ENCODE data around the gene PDCL2. TPM values are rescaled to one million over a fixed set of nuclear protein-coding genes. Genes with fewer than 3 reads are reported as not detected.
"Not testable (repeated sequence)": the region's sequence is repeated elsewhere in the genome, so short reads cannot be mapped to it uniquely, and the experiment has no call there.

The PDCL2 gene
- total RNA-seq, 2 donors from 2014 or later = not detected

DNA sequence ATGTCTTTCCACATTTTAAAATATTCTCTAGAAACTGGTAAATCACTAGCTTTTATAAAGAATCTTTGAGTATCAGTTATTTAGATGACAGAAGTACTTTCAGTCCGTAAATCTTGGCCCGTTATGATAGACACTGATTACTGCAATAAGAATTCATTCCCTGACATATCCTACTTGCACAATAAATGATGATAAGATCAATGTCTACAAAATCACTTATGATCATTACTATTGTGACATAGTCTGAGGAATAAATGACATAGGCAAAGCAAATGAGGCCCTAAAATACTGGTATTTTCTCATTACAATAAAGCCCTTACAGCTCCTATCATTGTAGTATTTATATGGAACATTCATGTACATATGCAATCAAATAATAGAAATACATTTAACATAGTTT, 6.6 kb upstream of the PDCL2 start:
- ATAC-seq (ENCODE audit: insufficient number of reproducible peaks, low FRiP score, low read depth) (no peak), DNase-seq (ENCODE audit: low spot score) (no peak)
- TF ChIP-seq, protein P1, sequence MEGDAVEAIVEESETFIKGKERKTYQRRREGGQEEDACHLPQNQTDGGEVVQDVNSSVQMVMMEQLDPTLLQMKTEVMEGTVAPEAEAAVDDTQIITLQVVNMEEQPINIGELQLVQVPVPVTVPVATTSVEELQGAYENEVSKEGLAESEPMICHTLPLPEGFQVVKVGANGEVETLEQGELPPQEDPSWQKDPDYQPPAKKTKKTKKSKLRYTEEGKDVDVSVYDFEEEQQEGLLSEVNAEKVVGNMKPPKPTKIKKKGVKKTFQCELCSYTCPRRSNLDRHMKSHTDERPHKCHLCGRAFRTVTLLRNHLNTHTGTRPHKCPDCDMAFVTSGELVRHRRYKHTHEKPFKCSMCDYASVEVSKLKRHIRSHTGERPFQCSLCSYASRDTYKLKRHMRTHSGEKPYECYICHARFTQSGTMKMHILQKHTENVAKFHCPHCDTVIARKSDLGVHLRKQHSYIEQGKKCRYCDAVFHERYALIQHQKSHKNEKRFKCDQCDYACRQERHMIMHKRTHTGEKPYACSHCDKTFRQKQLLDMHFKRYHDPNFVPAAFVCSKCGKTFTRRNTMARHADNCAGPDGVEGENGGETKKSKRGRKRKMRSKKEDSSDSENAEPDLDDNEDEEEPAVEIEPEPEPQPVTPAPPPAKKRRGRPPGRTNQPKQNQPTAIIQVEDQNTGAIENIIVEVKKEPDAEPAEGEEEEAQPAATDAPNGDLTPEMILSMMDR (IDR thresholded peaks at IDR 0.05) = no peak

DNA sequence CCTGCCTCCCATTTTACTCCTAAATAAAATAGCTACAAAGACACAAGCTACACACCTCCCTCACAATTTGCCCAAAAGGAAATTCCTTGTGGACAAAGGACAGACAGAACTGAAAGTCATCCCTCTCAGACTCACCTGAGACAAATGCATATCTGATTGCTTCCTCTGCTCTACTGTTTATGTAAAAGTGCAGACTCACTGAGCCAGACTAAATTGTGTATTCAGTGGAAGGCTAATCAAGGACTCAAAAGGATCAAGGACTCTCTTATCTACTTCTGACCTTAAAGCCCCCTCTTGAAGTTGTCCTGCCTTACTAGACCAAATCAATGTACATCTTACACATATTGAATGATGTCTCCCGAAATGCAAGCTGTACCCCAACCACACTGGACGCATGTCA, 3.9 kb downstream of the PDCL2 start:
- H3K9me3 ChIP-seq = peaks cover 6% of the 10 kb centered on the region
- no peak overlapping the region for H3K4me3 ChIP-seq
- H3K27ac ChIP-seq = no peak overlapping the region
- no peaks in the 10 kb centered on the region for H3K27me3 ChIP-seq (replicated peaks; ENCODE audit: insufficient read depth)
- DNase-seq (ENCODE audit: low spot score) (no peak), ATAC-seq (ENCODE audit: insufficient number of reproducible peaks, low FRiP score, low read depth) (no peak)
- TF ChIP-seq, protein P1 (IDR thresholded peaks at IDR 0.05) = no peak
- H3K4me1 ChIP-seq (ENCODE audit: control insufficient read depth in 1 of 2, low read depth in 2 of 2) = no peaks in the 10 kb centered on the region
- H3K36me3 ChIP-seq = no peaks in the 10 kb centered on the region

More for the DNA sequence above, 6.6 kb upstream of the PDCL2 start:
- Histone ChIP-seq H3K36me3 (no peaks in the 10 kb centered on the region), H3K4me1 (ENCODE audit: control insufficient read depth in 1 of 2, low read depth in 2 of 2) (no peaks in the 10 kb centered on the region), H3K27me3 (replicated peaks; ENCODE audit: insufficient read depth) (no peaks in the 10 kb centered on the region), H3K27ac (no peak overlapping the region), H3K4me3 (no peak overlapping the region), H3K9me3 (no peaks in the 10 kb centered on the region)

DNA sequence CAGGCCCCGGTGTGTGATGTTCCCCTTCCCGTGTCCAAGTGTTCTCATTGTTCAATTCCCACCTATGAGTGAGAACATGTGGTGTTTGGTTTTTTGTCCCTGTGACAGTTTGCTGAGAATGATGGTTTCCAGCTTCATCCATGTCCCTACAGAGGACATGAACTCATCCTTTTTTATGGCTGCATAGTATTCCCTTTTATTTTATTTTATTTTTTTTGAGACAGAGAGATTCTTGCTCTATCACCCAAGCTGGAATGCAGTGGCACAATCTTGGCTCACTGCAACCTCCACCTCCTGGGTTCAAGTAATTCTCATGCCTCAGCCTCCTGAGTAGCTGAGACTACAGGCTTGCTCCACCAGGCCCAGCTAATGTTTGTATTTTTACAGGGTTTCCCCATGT, 9.3 kb downstream of the PDCL2 start:
- not testable (repeated sequence) for H3K4me1 ChIP-seq (ENCODE audit: control insufficient read depth in 1 of 2, low read depth in 2 of 2); H3K27ac ChIP-seq; DNase-seq (ENCODE audit: low spot score); H3K27me3 ChIP-seq (replicated peaks; ENCODE audit: insufficient read depth); H3K4me3 ChIP-seq; H3K9me3 ChIP-seq; ATAC-seq (ENCODE audit: insufficient number of reproducible peaks, low FRiP score, low read depth); H3K36me3 ChIP-seq

DNA sequence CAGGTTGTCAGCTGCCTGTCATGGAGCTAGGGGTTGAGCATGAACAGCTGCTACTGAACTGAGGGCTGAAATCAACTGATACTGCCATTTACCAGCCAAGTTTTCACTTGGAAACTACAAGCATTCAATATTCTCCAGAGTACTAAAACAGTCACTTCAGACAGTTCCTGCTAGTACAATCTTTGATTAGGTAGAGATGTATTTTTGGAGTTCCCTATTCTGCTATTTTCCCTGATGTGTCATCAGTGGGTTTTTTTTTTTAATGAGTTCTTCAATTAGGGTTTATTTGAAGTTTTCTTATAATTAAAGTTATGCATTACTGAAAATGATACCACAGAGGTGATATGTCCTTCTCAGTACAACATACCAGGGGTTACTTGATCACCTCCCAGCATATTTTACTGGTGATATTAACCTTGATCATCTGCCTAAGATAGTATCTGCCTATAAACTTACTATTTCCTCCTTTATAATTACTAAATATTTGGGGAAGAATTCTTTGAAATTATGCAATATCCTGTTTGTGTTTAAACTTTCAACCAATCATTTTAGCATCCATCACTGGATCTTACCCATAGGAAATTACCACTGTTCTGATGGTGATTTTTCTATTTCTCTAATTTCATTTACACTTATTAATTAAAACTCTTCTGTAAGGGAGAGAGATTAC, 13.6 kb downstream of the PDCL2 start:
- H3K36me3 ChIP-seq = no peaks in the 10 kb centered on the region

DNA sequence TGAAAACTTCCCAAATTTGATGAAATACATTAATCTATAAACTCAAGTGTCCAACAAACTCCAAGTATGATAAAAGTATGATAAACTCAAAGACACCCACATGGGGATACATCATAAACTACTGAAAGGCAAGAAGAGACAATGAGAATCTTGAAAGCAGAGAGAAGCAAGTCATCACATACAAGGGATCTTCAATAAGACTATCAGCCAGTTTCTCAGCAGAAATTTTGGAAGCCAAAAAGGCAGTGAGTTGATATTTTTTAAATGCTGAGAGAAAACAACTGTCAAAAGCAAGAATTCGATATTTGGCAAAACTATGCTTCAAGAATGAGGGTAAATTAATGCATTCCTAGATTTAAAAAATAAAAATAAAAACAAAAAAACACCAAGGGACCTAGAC, 16.5 kb downstream of the PDCL2 start:
- ATAC-seq (ENCODE audit: insufficient number of reproducible peaks, low FRiP score, low read depth) (no peak), DNase-seq (ENCODE audit: low spot score) (no peak)
- TF ChIP-seq, protein P1 (IDR thresholded peaks at IDR 0.05) = no peak
- Histone ChIP-seq H3K36me3 (no peaks in the 10 kb centered on the region), H3K27me3 (replicated peaks; ENCODE audit: insufficient read depth) (no peaks in the 10 kb centered on the region), H3K4me1 (ENCODE audit: control insufficient read depth in 1 of 2, low read depth in 2 of 2) (no peaks in the 10 kb centered on the region), H3K9me3 (peaks cover 10% of the 10 kb centered on the region), H3K27ac (no peak overlapping the region), H3K4me3 (no peak overlapping the region)

More for the DNA sequence above, 13.6 kb downstream of the PDCL2 start:
- TF ChIP-seq, protein P1 (IDR thresholded peaks at IDR 0.05) = no peak
- Histone ChIP-seq H3K9me3 (peaks cover 13% of the 10 kb centered on the region), H3K4me3 (no peak overlapping the region), H3K27ac (no peak overlapping the region), H3K4me1 (ENCODE audit: control insufficient read depth in 1 of 2, low read depth in 2 of 2) (no peaks in the 10 kb centered on the region), H3K27me3 (replicated peaks; ENCODE audit: insufficient read depth) (no peaks in the 10 kb centered on the region)
- ATAC-seq (ENCODE audit: insufficient number of reproducible peaks, low FRiP score, low read depth) = no peak
- DNase-seq (ENCODE audit: low spot score) = no peak

DNA sequence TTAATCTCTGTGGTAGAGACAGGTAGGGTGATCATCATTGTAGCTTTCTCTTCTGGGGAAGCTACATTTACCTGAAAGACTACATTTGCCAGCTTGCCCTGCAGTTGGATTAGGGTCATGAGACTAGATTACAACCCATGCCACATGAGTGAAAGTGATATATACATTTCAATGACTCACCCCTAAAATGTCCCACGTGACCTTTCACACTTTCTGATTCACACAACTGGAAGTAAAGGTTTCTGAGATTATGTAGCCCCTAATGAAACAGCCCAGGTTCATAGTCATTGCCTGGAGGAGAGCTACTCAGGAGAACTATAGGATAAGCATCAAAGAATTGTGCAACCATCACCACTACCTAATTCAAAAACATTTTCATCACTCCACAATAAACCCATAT, 17.8 kb downstream of the PDCL2 start:
- Histone ChIP-seq H3K4me1 (ENCODE audit: control insufficient read depth in 1 of 2, low read depth in 2 of 2) (no peaks in the 10 kb centered on the region), H3K4me3 (no peak overlapping the region), H3K27me3 (replicated peaks; ENCODE audit: insufficient read depth) (no peaks in the 10 kb centered on the region), H3K36me3 (no peaks in the 10 kb centered on the region), H3K27ac (no peak overlapping the region), H3K9me3 (peaks cover 10% of the 10 kb centered on the region)
- ATAC-seq (ENCODE audit: insufficient number of reproducible peaks, low FRiP score, low read depth) (no peak), DNase-seq (ENCODE audit: low spot score) (no peak)
- TF ChIP-seq, protein P1 (IDR thresholded peaks at IDR 0.05) = no peak
